T-helper 9 cell (primary cell): ENCODE data around the gene SNCAIP.

ENCODE experiments used
- DNase-seq: peaks from one replicate; pipeline ENCODE4 v3.0.0-alpha.2; 2020

Gene SNCAIP

GRCh38 chr5:122400938-122401337 lies 88.9 kb downstream of the SNCAIP start:
- no peak for DNase-seq

- no peak for DNase-seq
Observed at GRCh38 chr5:122401976-122402725, 90.1 kb downstream of the SNCAIP start.

- DNase-seq: no peak
Observed at GRCh38 chr5:122402955-122403685, 91.1 kb downstream of the SNCAIP start.

- DNase-seq: no peak
Observed at GRCh38 chr5:122404018-122404417, 92.0 kb downstream of the SNCAIP start.

- DNase-seq: no peak
Observed at GRCh38 chr5:122404653-122405362, 92.8 kb downstream of the SNCAIP start.

GRCh38 chr5:122405751-122406150 lies 93.7 kb downstream of the SNCAIP start:
- DNase-seq: no peak

- DNase-seq: no peak
Observed at GRCh38 chr5:122406181-122406580, 94.1 kb downstream of the SNCAIP start.

GRCh38 chr5:122408592-122409224 lies 96.7 kb downstream of the SNCAIP start:
- DNase-seq: no peak

- DNase-seq: no peak
Observed at GRCh38 chr5:122412966-122413365, 100.9 kb downstream of the SNCAIP start.

GRCh38 chr5:122413722-122414121 lies 101.7 kb downstream of the SNCAIP start:
- DNase-seq: no peak

- no peak for DNase-seq
Observed at GRCh38 chr5:122415030-122415800, 103.2 kb downstream of the SNCAIP start.

- DNase-seq: no peak
Observed at GRCh38 chr5:122415801-122416120, 103.7 kb downstream of the SNCAIP start.

GRCh38 chr5:122419142-122419894 lies 107.3 kb downstream of the SNCAIP start:
- no peak for DNase-seq

GRCh38 chr5:122420091-122420490 lies 108.1 kb downstream of the SNCAIP start:
- DNase-seq: no peak

- DNase-seq: no peak
Observed at GRCh38 chr5:122420537-122421236, 108.7 kb downstream of the SNCAIP start.

GRCh38 chr5:122421374-122422079 lies 109.5 kb downstream of the SNCAIP start:
- DNase-seq: no peak

GRCh38 chr5:122423221-122423620 lies 111.2 kb downstream of the SNCAIP start:
- no peak for DNase-seq

- DNase-seq: no peak
Observed at GRCh38 chr5:122424132-122424531, 112.1 kb downstream of the SNCAIP start.

GRCh38 chr5:122426301-122426700 lies 114.3 kb downstream of the SNCAIP start:
- no peak for DNase-seq

GRCh38 chr5:122427621-122428020 lies 115.6 kb downstream of the SNCAIP start:
- no peak for DNase-seq
